Subcutaneous abdominal adipose tissue (tissue), 5 donors: ENCODE results near the gene TMC7.

Source experiments
- H3K27ac ChIP-seq: one replicate; pipeline ENCODE4 v1.7.0; 2013; ENCODE audit warnings: low read depth, mild to moderate bottlenecking, inconsistent platforms, low read length, moderate library complexity
- H3K27me3 ChIP-seq, 5 donors: one replicate each; pipeline ENCODE4 v1.7.0; 2013; ENCODE audit warnings: low read length in 5 of 5, inconsistent platforms in 1 of 5; ENCODE audit not compliant: control insufficient read depth in 5 of 5, insufficient read depth in 4 of 5
- H3K36me3 ChIP-seq, 5 donors: one replicate each; pipeline ENCODE4 v1.7.0; 2013; ENCODE audit warnings: low read length in 5 of 5; ENCODE audit not compliant: control insufficient read depth in 5 of 5, insufficient read depth in 5 of 5
- H3K4me1 ChIP-seq, 5 donors: one replicate each; pipeline ENCODE4 v1.7.0; 2013; ENCODE audit warnings: low read length in 5 of 5, mild to moderate bottlenecking in 3 of 5, moderate library complexity in 1 of 5; ENCODE audit not compliant: control insufficient read depth in 5 of 5, insufficient read depth in 5 of 5
- H3K4me3 ChIP-seq, 5 donors: one replicate each; pipeline ENCODE4 v1.7.0; 2013; ENCODE audit warnings: low read length in 5 of 5, low read depth in 1 of 5
- H3K9ac ChIP-seq, 5 donors: one replicate each; pipeline ENCODE4 v1.7.0; 2013; ENCODE audit warnings: low read length in 5 of 5, mild to moderate bottlenecking in 4 of 5, moderate library complexity in 3 of 5
- H3K9me3 ChIP-seq, 5 donors: one replicate each; pipeline ENCODE4 v1.7.0; 2013; ENCODE audit warnings: low read length in 5 of 5; ENCODE audit not compliant: control insufficient read depth in 5 of 5
- donor health status: healthy.
- donor health status: healthy.
- donor health status: healthy.
- donor health status: healthy.
- donor health status: healthy.

Gene TMC7

GRCh38 chr16:18983565-18984434 lies at the start of gene TMC7:
Gene TMC7, plus strand, starts transcription at chr16:18983934. Its CDS starts 130 bp downstream, at chr16:18984064.
- Histone ChIP-seq H3K9ac (peak within 1 kb of the TSS in 3 of 5 donors; percentile 55 to 88 (median 59)), H3K27me3 (peaks cover 2 to 13% (median 5%) of the 10 kb centered on the region in 5 donors), H3K9me3 (no peaks in the 10 kb centered on the region), H3K27ac (peak within 1 kb of the TSS; percentile 46), H3K4me3 (peak within 1 kb of the TSS in 4 of 5 donors; percentile 65 to 69 (median 68)), H3K36me3 (no peaks in the 10 kb centered on the region), H3K4me1 (peaks cover 0 to 15% (median 3%) of the 10 kb centered on the region in 5 donors)

GRCh38 chr16:18936727-18937340 lies 46.9 kb upstream of the TMC7 start:
- peaks cover 0 to 9% (median 5%) of the 10 kb centered on the region in 5 donors for H3K4me1 ChIP-seq
- no peak overlapping the region for H3K4me3 ChIP-seq
- no peaks in the 10 kb centered on the region for H3K27me3 ChIP-seq
- no peak overlapping the region for H3K9ac ChIP-seq
- H3K36me3 ChIP-seq: no peaks in the 10 kb centered on the region
- no peak overlapping the region for H3K27ac ChIP-seq
- H3K9me3 ChIP-seq: no peaks in the 10 kb centered on the region

GRCh38 chr16:18937390-18937789 lies 46.3 kb upstream of the TMC7 start:
- H3K27ac ChIP-seq: no peak overlapping the region
- H3K4me1 ChIP-seq: peaks cover 0 to 5% (median 3%) of the 10 kb centered on the region in 5 donors
- no peaks in the 10 kb centered on the region for H3K36me3 ChIP-seq

GRCh38 chr16:18938986-18939385 lies 44.7 kb upstream of the TMC7 start:
- Histone ChIP-seq H3K27ac (no peak overlapping the region), H3K36me3 (no peaks in the 10 kb centered on the region), H3K4me3 (no peak overlapping the region), H3K27me3 (no peaks in the 10 kb centered on the region), H3K9me3 (no peaks in the 10 kb centered on the region), H3K4me1 (no peaks in the 10 kb centered on the region), H3K9ac (no peak overlapping the region)

More at GRCh38 chr16:18937390-18937789, 46.3 kb upstream of the TMC7 start:
- Histone ChIP-seq H3K9me3 (no peaks in the 10 kb centered on the region), H3K27me3 (no peaks in the 10 kb centered on the region), H3K9ac (no peak overlapping the region), H3K4me3 (no peak overlapping the region)

- Histone ChIP-seq H3K9me3 (no peaks in the 10 kb centered on the region), H3K27ac (no peak overlapping the region), H3K9ac (no peak overlapping the region), H3K4me1 (peaks cover 0 to 4% (median 0%) of the 10 kb centered on the region in 5 donors), H3K36me3 (no peaks in the 10 kb centered on the region), H3K27me3 (no peaks in the 10 kb centered on the region), H3K4me3 (no peak overlapping the region)
Observed at GRCh38 chr16:18941471-18941870, 42.3 kb upstream of the TMC7 start.

GRCh38 chr16:18942061-18942460 lies 41.7 kb upstream of the TMC7 start:
- Histone ChIP-seq H3K27me3 (no peaks in the 10 kb centered on the region), H3K9me3 (no peaks in the 10 kb centered on the region), H3K27ac (no peak overlapping the region), H3K4me3 (no peak overlapping the region), H3K9ac (no peak overlapping the region), H3K4me1 (peaks cover 0 to 4% (median 0%) of the 10 kb centered on the region in 5 donors), H3K36me3 (no peaks in the 10 kb centered on the region)

- H3K9me3 ChIP-seq: no peaks in the 10 kb centered on the region
- no peaks in the 10 kb centered on the region for H3K27me3 ChIP-seq
- H3K36me3 ChIP-seq: no peaks in the 10 kb centered on the region
- peaks cover 0 to 4% (median 0%) of the 10 kb centered on the region in 5 donors for H3K4me1 ChIP-seq
- no peak overlapping the region for H3K27ac ChIP-seq
- no peak overlapping the region for H3K4me3 ChIP-seq
- H3K9ac ChIP-seq: no peak overlapping the region
Observed at GRCh38 chr16:18943414-18943813, 40.3 kb upstream of the TMC7 start.

- Histone ChIP-seq H3K9ac (no peak overlapping the region), H3K4me1 (peaks cover 0 to 4% (median 0%) of the 10 kb centered on the region in 5 donors), H3K27ac (no peak overlapping the region), H3K27me3 (no peaks in the 10 kb centered on the region), H3K36me3 (no peaks in the 10 kb centered on the region), H3K4me3 (no peak overlapping the region), H3K9me3 (no peaks in the 10 kb centered on the region)
Observed at GRCh38 chr16:18945233-18945632, 38.5 kb upstream of the TMC7 start.

GRCh38 chr16:18948372-18949020 lies 35.2 kb upstream of the TMC7 start:
- Histone ChIP-seq H3K4me3 (no peak overlapping the region), H3K36me3 (no peaks in the 10 kb centered on the region), H3K27ac (no peak overlapping the region), H3K9me3 (no peaks in the 10 kb centered on the region), H3K27me3 (no peaks in the 10 kb centered on the region), H3K9ac (no peak overlapping the region), H3K4me1 (peaks cover 0 to 4% (median 0%) of the 10 kb centered on the region in 5 donors)
